ENCODE results near the gene PTPRK. TPM values are rescaled to one million over a fixed set of nuclear protein-coding genes. Genes with fewer than 3 reads are reported as not detected.

PTPRK gene
- total and polyA plus RNA-seq, 2 experiments from 2014 or later = 26.9 to 56.4 TPM

DNA sequence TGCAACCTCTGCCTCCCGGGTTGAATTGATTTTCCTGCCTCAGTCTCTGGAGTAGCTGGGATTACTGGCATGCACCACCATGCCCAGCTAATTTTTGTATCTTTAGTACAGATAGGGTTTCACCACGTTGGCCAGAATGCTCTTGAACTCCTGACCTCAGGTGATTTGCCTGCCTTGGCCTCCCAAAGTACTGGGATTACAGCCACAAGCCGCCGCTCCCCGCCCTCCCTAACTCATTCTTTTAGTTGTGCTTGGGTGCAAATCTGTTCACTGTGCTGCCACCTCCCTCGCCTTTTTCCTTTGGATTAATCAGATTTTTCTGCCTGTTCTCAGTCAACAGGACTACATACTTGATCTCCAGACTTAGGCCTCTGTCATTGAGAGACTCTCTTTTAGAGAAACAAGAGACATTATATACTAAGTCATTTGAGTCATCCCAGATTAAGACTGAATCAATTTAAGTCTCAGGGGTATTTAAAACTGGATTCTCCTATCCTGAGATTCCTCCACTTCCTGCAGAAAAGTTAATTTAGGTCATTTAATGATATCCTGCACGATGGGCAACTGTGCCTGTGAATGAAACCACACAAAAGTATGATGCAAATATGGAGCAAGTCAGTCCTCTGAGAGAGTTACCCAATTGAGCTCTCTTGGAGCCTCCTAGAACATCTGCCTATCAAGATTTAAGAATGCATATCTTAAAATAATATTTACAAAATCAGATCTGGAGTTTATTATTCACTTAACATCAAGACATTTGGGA is 483.4 kb downstream of the PTPRK start (continued):
- TF ChIP-seq, protein P1, sequence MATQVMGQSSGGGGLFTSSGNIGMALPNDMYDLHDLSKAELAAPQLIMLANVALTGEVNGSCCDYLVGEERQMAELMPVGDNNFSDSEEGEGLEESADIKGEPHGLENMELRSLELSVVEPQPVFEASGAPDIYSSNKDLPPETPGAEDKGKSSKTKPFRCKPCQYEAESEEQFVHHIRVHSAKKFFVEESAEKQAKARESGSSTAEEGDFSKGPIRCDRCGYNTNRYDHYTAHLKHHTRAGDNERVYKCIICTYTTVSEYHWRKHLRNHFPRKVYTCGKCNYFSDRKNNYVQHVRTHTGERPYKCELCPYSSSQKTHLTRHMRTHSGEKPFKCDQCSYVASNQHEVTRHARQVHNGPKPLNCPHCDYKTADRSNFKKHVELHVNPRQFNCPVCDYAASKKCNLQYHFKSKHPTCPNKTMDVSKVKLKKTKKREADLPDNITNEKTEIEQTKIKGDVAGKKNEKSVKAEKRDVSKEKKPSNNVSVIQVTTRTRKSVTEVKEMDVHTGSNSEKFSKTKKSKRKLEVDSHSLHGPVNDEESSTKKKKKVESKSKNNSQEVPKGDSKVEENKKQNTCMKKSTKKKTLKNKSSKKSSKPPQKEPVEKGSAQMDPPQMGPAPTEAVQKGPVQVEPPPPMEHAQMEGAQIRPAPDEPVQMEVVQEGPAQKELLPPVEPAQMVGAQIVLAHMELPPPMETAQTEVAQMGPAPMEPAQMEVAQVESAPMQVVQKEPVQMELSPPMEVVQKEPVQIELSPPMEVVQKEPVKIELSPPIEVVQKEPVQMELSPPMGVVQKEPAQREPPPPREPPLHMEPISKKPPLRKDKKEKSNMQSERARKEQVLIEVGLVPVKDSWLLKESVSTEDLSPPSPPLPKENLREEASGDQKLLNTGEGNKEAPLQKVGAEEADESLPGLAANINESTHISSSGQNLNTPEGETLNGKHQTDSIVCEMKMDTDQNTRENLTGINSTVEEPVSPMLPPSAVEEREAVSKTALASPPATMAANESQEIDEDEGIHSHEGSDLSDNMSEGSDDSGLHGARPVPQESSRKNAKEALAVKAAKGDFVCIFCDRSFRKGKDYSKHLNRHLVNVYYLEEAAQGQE (IDR thresholded peaks at IDR 0.05; ENCODE audit: unreplicated experiment) = no peak

DNA sequence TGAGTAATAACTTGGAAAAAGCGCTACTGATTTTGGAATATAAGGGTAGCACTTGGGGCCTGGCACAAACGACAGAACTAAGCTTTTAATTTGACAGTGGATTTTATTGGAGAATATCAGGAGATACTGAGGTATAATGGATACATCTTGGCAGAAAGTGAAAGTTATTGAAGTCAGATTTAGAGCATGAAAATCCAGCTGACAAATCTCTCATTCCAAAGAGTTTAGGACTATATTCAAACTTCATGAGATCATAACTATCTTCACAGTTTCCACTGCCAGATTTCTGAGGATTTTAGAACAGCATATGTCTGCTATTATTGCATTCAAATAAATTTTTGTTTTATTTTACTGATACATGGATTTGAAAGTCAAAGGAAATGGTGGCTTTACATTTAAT is 487.2 kb downstream of the PTPRK start:
- Mint-ChIP-seq H3K27ac (peak overlapping the region; percentile 26; the same call in 1 of the 2 replicates), H3K9me3 (no peaks in the 10 kb centered on the region), H3K4me3 (no peak overlapping the region), H3K36me3 (ENCODE audit: low read depth) (no peaks in the 10 kb centered on the region), H3K4me1 (peaks cover 4% of the 10 kb centered on the region; the same call in 1 of the 3 replicates), H3K27me3 (ENCODE audit: insufficient read depth, low read depth, poor library complexity) (no peaks in the 10 kb centered on the region)
- Histone ChIP-seq H3K9me2 (ENCODE audit: insufficient read depth) (no peaks in the 10 kb centered on the region), H4K20me1 (replicated peaks; ENCODE audit: insufficient read depth) (no peaks in the 10 kb centered on the region), H3K27me3 (ENCODE audit: insufficient read depth) (no peaks in the 10 kb centered on the region), H3F3A (replicated peaks; ENCODE audit: low read depth) (no peaks in the 10 kb centered on the region), H3K36me3 (ENCODE audit: insufficient read depth) (no peaks in the 10 kb centered on the region), H2AFZ (no peak overlapping the region), H3K4me3 (no peak overlapping the region), H3K4me1 (ENCODE audit: insufficient read depth) (no peaks in the 10 kb centered on the region), H3K79me2 (replicated peaks; ENCODE audit: insufficient read depth) (no peaks in the 10 kb centered on the region), H3K27ac (ENCODE audit: low read depth) (no peak overlapping the region), H3K4me2 (no peak overlapping the region)
- TF ChIP-seq, protein P2, sequence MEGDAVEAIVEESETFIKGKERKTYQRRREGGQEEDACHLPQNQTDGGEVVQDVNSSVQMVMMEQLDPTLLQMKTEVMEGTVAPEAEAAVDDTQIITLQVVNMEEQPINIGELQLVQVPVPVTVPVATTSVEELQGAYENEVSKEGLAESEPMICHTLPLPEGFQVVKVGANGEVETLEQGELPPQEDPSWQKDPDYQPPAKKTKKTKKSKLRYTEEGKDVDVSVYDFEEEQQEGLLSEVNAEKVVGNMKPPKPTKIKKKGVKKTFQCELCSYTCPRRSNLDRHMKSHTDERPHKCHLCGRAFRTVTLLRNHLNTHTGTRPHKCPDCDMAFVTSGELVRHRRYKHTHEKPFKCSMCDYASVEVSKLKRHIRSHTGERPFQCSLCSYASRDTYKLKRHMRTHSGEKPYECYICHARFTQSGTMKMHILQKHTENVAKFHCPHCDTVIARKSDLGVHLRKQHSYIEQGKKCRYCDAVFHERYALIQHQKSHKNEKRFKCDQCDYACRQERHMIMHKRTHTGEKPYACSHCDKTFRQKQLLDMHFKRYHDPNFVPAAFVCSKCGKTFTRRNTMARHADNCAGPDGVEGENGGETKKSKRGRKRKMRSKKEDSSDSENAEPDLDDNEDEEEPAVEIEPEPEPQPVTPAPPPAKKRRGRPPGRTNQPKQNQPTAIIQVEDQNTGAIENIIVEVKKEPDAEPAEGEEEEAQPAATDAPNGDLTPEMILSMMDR (conservative IDR thresholded peaks at IDR 0.05; ENCODE audit: low read depth in 2 of 2) = no peak
- DNase-seq (ENCODE audit: low spot score) (no peak), ATAC-seq (no peak)

DNA sequence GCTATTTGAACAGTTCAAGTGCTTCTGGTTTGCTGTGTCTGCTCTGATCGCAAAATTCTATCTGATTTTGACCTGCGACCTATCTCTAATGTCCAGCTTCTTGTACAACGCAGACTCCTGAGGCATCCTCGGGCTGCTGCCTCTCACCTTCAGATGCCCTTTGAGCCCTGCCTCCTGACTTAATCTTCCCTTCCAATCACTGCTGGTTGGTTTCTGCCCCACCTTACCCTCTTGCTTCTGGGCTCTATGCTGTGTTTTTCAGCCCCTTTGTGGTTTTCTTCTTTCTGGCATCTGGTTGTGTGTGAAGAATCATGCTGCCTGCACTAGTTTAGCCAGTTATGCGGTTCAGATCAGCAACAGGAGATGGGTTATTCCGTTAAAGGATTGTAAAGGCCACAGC is 488.4 kb downstream of the PTPRK start:
- ATAC-seq = no peak
- Histone ChIP-seq H3K9me2 (ENCODE audit: insufficient read depth) (no peaks in the 10 kb centered on the region), H3K36me3 (ENCODE audit: insufficient read depth) (no peaks in the 10 kb centered on the region), H3K4me1 (ENCODE audit: insufficient read depth) (no peaks in the 10 kb centered on the region), H3K79me2 (replicated peaks; ENCODE audit: insufficient read depth) (no peaks in the 10 kb centered on the region), H3K27me3 (ENCODE audit: insufficient read depth) (no peaks in the 10 kb centered on the region), H2AFZ (no peak overlapping the region), H3K4me3 (no peak overlapping the region), H4K20me1 (replicated peaks; ENCODE audit: insufficient read depth) (no peaks in the 10 kb centered on the region), H3F3A (replicated peaks; ENCODE audit: low read depth) (no peaks in the 10 kb centered on the region), H3K4me2 (no peak overlapping the region), H3K27ac (ENCODE audit: low read depth) (no peak overlapping the region)
- Mint-ChIP-seq H3K27me3 (ENCODE audit: insufficient read depth, low read depth, poor library complexity) (no peaks in the 10 kb centered on the region), H3K9me3 (no peaks in the 10 kb centered on the region), H3K4me3 (no peak overlapping the region), H3K4me1 (peaks cover 7% of the 10 kb centered on the region; the same call in 1 of the 3 replicates), H3K27ac (no peak overlapping the region), H3K36me3 (ENCODE audit: low read depth) (no peaks in the 10 kb centered on the region)
- no peak for DNase-seq (ENCODE audit: low spot score)
- TF ChIP-seq EZH2phosphoT487 (IDR thresholded peaks at IDR 0.05; ENCODE audit: unreplicated experiment) (no peak), STAT1 (IDR thresholded peaks at IDR 0.05; ENCODE audit: unreplicated experiment) (no peak), EZH2 (IDR thresholded peaks at IDR 0.05; ENCODE audit: low read depth, unreplicated experiment) (no peak)
- TF ChIP-seq, protein P2 (conservative IDR thresholded peaks at IDR 0.05; ENCODE audit: low read depth in 2 of 2) = no peak
